WTC11 (cell line): ENCODE results near the gene POLR1H.

Experiments used
- CREM ChIP-seq: sonication (generic); formaldehyde crosslinking; IDR thresholded peaks from 2 replicates; pipeline ENCODE4 v1.8.1; 2022; ENCODE audit warnings: mild to moderate bottlenecking, missing genetic modification reagents, moderate library complexity
- JUN ChIP-seq: sonication (generic); formaldehyde crosslinking; IDR thresholded peaks from 2 replicates; pipeline ENCODE4 v1.8.0; 2023; ENCODE audit warnings: mild to moderate bottlenecking, missing genetic modification reagents
- NFYB ChIP-seq: sonication (generic); formaldehyde crosslinking; conservative IDR thresholded peaks from 2 replicates; pipeline ENCODE4 v1.8.0; 2022; ENCODE audit warnings: low read depth, missing genetic modification reagents
- SMAD4 ChIP-seq: sonication (generic); formaldehyde crosslinking; IDR thresholded peaks from 2 replicates; pipeline ENCODE4 v1.8.0; 2022; ENCODE audit warnings: mild to moderate bottlenecking, missing genetic modification reagents
- TCF7 ChIP-seq: sonication (generic); formaldehyde crosslinking; IDR thresholded peaks from 2 replicates; pipeline ENCODE4 v1.8.0; 2022; ENCODE audit warnings: mild to moderate bottlenecking, low read depth, missing genetic modification reagents, moderate library complexity
- ZNF121 ChIP-seq: sonication (generic); formaldehyde crosslinking; IDR thresholded peaks from 2 replicates; pipeline ENCODE4 v1.8.0; 2023; ENCODE audit warnings: missing genetic modification reagents
- TF ChIP-seq, protein P1 (sequence below): fragments of 200-600 bp; IDR thresholded peaks from 2 replicates; pipeline ENCODE4 v1.8.0; 2022; ENCODE audit warnings: antibody characterized with exemption
- TF ChIP-seq, protein P2 (sequence below): sonication (generic); formaldehyde crosslinking; IDR thresholded peaks from 2 replicates; pipeline ENCODE4 v1.8.1; 2023; ENCODE audit warnings: mild to moderate bottlenecking, moderate library complexity, missing genetic modification reagents
- TF ChIP-seq, protein P3 (sequence below): sonication (generic); formaldehyde crosslinking; conservative IDR thresholded peaks from 2 replicates; pipeline ENCODE4 v1.8.1; 2022; ENCODE audit warnings: mild to moderate bottlenecking, missing genetic modification reagents
- TF ChIP-seq, protein P4 (sequence below): sonication (generic); formaldehyde crosslinking; IDR thresholded peaks from 2 replicates; pipeline ENCODE4 v1.8.1; 2022; ENCODE audit warnings: mild to moderate bottlenecking, moderate library complexity, missing genetic modification reagents
- TF ChIP-seq, protein P5 (sequence below): sonication (generic); formaldehyde crosslinking; conservative IDR thresholded peaks from 2 replicates; pipeline ENCODE4 v1.8.1; 2023; ENCODE audit warnings: mild to moderate bottlenecking, low read depth, missing genetic modification reagents, moderate library complexity

DNA sequence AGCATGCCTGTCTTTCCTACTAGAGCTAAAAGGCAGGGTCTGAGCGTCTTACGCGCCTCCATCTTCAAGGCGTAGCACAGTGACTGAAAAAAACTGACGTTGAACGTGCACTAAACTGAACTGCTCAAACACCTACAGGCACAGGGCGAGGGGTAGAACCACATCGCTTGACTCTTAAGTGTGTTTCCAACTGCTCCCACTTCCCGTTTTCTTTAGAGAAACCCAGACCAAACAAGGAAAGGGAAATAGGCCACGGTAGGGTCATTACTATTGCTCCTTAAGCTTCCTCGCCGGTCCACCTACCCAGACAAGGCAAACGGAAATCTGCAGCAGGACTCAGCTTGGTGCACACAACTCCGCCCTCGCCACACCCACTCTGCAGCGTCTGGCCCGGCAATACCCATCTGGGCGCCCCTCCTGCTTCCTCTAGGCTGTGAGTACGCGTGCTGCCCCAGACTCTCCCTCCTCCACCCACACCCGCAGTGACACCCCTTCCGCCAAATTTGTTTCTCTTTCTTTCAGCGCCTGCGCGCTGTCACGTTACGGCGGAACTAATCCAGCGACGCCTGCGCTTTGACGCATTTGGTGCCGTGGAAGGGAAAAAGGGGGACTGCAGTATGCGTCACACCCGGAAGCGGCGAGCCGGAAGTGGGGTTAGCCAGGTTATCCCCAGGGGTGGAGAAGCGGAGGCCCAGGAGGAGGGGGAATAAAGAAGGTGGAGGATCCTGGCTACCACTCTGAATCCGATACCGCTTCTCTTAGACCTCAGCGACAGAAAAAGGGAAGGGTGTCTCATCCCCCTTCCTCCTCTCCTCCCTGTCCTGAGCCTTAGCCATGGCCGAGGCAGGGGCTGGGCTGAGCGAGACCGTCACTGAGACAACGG lies 5.8 kb downstream of the POLR1H start, which contains the start of gene PPP1R11:
- peak; percentile 19; the same call in 1 of the 2 replicates for TF ChIP-seq CREM
- TF ChIP-seq, protein P1, sequence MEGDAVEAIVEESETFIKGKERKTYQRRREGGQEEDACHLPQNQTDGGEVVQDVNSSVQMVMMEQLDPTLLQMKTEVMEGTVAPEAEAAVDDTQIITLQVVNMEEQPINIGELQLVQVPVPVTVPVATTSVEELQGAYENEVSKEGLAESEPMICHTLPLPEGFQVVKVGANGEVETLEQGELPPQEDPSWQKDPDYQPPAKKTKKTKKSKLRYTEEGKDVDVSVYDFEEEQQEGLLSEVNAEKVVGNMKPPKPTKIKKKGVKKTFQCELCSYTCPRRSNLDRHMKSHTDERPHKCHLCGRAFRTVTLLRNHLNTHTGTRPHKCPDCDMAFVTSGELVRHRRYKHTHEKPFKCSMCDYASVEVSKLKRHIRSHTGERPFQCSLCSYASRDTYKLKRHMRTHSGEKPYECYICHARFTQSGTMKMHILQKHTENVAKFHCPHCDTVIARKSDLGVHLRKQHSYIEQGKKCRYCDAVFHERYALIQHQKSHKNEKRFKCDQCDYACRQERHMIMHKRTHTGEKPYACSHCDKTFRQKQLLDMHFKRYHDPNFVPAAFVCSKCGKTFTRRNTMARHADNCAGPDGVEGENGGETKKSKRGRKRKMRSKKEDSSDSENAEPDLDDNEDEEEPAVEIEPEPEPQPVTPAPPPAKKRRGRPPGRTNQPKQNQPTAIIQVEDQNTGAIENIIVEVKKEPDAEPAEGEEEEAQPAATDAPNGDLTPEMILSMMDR: no peak
- TF ChIP-seq TCF7: no peak
- TF ChIP-seq, protein P2, sequence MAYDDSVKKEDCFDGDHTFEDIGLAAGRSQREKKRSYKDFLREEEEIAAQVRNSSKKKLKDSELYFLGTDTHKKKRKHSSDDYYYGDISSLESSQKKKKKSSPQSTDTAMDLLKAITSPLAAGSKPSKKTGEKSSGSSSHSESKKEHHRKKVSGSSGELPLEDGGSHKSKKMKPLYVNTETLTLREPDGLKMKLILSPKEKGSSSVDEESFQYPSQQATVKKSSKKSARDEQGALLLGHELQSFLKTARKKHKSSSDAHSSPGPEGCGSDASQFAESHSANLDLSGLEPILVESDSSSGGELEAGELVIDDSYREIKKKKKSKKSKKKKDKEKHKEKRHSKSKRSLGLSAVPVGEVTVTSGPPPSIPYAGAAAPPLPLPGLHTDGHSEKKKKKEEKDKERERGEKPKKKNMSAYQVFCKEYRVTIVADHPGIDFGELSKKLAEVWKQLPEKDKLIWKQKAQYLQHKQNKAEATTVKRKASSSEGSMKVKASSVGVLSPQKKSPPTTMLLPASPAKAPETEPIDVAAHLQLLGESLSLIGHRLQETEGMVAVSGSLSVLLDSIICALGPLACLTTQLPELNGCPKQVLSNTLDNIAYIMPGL (CRISPR knock-in tag): no peak
- TF ChIP-seq, protein P3, sequence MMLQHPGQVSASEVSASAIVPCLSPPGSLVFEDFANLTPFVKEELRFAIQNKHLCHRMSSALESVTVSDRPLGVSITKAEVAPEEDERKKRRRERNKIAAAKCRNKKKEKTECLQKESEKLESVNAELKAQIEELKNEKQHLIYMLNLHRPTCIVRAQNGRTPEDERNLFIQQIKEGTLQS (CRISPR knock-in tag): no peak
- TF ChIP-seq, protein P4, sequence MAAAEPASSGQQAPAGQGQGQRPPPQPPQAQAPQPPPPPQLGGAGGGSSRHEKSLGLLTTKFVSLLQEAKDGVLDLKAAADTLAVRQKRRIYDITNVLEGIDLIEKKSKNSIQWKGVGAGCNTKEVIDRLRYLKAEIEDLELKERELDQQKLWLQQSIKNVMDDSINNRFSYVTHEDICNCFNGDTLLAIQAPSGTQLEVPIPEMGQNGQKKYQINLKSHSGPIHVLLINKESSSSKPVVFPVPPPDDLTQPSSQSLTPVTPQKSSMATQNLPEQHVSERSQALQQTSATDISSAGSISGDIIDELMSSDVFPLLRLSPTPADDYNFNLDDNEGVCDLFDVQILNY (CRISPR knock-in tag): no peak
- TF ChIP-seq NFYB (CRISPR knock-in tag): no peak
- TF ChIP-seq, protein P5, sequence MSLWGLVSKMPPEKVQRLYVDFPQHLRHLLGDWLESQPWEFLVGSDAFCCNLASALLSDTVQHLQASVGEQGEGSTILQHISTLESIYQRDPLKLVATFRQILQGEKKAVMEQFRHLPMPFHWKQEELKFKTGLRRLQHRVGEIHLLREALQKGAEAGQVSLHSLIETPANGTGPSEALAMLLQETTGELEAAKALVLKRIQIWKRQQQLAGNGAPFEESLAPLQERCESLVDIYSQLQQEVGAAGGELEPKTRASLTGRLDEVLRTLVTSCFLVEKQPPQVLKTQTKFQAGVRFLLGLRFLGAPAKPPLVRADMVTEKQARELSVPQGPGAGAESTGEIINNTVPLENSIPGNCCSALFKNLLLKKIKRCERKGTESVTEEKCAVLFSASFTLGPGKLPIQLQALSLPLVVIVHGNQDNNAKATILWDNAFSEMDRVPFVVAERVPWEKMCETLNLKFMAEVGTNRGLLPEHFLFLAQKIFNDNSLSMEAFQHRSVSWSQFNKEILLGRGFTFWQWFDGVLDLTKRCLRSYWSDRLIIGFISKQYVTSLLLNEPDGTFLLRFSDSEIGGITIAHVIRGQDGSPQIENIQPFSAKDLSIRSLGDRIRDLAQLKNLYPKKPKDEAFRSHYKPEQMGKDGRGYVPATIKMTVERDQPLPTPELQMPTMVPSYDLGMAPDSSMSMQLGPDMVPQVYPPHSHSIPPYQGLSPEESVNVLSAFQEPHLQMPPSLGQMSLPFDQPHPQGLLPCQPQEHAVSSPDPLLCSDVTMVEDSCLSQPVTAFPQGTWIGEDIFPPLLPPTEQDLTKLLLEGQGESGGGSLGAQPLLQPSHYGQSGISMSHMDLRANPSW (CRISPR knock-in tag): no peak
- no peak for TF ChIP-seq SMAD4 (CRISPR knock-in tag)
- TF ChIP-seq ZNF121 (CRISPR knock-in tag): no peak
- TF ChIP-seq JUN: no peak
